Astrocyte of the cerebellum (primary cell): ENCODE data around the gene SSH2.

Experiments
- DNase-seq: peaks from one replicate; pipeline ENCODE4 v3.0.0-alpha.2; 2011; ENCODE audit warnings: low read depth
- H3K4me3 ChIP-seq: 2 replicates; pipeline ENCODE4 v1.5.1; 2011; ENCODE audit warnings: mild to moderate bottlenecking, low read depth, low read length, moderate library complexity
- CTCF ChIP-seq: IDR thresholded peaks from 2 replicates; pipeline ENCODE4 v1.5.1; 2012; ENCODE audit warnings: low read length, low read depth, moderate library complexity, mild to moderate bottlenecking; ENCODE audit errors: missing control alignments
- in situ Hi-C: cut with HindIII; loops from 2 replicates; pipeline ENCODE4 v1.10.0; 2017; ENCODE audit warnings: low sequenced_read_pairs

The SSH2 gene

GRCh38 chr17:29828676-29829284, 101.2 kb downstream of the SSH2 start:
- no peak overlapping the region for H3K4me3 ChIP-seq
- in situ Hi-C loops: no loop called here
- TF ChIP-seq CTCF: no peak
- no peak for DNase-seq

- in situ Hi-C loops: no loop called here
- no peak for DNase-seq
- H3K4me3 ChIP-seq: no peak overlapping the region
- TF ChIP-seq CTCF: no peak
Observed at GRCh38 chr17:29827179-29827578, 102.8 kb downstream of the SSH2 start.

GRCh38 chr17:29826114-29826692, 103.8 kb downstream of the SSH2 start:
- no peak for DNase-seq
- no peak for TF ChIP-seq CTCF
- in situ Hi-C loops: no loop called here

GRCh38 chr17:29825604-29826003, 104.4 kb downstream of the SSH2 start:
- in situ Hi-C loops: no loop called here
- no peak overlapping the region for H3K4me3 ChIP-seq
- no peak for TF ChIP-seq CTCF
- no peak for DNase-seq

More at GRCh38 chr17:29826114-29826692, 103.8 kb downstream of the SSH2 start:
- no peak overlapping the region for H3K4me3 ChIP-seq

GRCh38 chr17:29821897-29822296, 108.1 kb downstream of the SSH2 start:
- TF ChIP-seq CTCF: no peak
- in situ Hi-C loops: no loop called here
- DNase-seq: no peak
- H3K4me3 ChIP-seq: no peak overlapping the region

DNA sequence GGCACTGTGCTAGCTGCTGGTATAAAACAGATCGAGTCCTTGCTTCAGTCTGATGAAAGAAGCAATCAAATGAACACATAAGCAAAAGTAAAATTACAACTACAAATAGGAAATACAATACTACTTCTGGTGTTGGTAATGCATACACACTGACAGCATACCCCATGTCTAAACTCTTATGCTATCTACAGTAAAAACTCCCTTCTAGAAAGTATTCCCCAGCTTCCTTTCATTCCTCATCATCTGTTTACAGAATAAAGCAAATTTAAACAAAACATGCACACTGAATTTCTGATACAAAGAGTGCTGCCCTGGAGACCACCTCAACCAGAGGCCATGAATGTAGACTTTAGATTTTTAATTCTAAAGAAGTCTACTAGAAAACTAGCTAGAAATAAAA, 109.6 kb downstream of the SSH2 start:
- in situ Hi-C loops: no loop called here
- H3K4me3 ChIP-seq: no peak overlapping the region
- no peak for DNase-seq
- TF ChIP-seq CTCF: no peak
